Measurements from ENCODE around the gene MYO18B. TPM values are rescaled to one million over a fixed set of nuclear protein-coding genes. Genes with fewer than 3 reads are reported as not detected.

MYO18B gene
- total and polyA plus RNA-seq, 2 donors from 2014 or later, result 0.19 to 0.41 TPM

GRCh38 chr22:25709758-25710157, 32.2 kb upstream of the MYO18B start:
- TF ChIP-seq, protein P1, sequence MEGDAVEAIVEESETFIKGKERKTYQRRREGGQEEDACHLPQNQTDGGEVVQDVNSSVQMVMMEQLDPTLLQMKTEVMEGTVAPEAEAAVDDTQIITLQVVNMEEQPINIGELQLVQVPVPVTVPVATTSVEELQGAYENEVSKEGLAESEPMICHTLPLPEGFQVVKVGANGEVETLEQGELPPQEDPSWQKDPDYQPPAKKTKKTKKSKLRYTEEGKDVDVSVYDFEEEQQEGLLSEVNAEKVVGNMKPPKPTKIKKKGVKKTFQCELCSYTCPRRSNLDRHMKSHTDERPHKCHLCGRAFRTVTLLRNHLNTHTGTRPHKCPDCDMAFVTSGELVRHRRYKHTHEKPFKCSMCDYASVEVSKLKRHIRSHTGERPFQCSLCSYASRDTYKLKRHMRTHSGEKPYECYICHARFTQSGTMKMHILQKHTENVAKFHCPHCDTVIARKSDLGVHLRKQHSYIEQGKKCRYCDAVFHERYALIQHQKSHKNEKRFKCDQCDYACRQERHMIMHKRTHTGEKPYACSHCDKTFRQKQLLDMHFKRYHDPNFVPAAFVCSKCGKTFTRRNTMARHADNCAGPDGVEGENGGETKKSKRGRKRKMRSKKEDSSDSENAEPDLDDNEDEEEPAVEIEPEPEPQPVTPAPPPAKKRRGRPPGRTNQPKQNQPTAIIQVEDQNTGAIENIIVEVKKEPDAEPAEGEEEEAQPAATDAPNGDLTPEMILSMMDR (IDR thresholded peaks at IDR 0.05; ENCODE audit: borderline replicate concordance, extremely low read depth, insufficient read depth), result no peak
- no peak for DNase-seq
- no peak overlapping the region for H3K27ac ChIP-seq (ENCODE audit: low read depth in 2 of 2, low read length in 2 of 2)
- H3K9ac ChIP-seq (ENCODE audit: low read length in 3 of 3), result no peak overlapping the region
- FAIRE-seq, result no peak
- H3K27me3 ChIP-seq (ENCODE audit: control insufficient read depth, insufficient read depth, low read length), result no peaks in the 10 kb centered on the region
- no peaks in the 10 kb centered on the region for H3K4me1 ChIP-seq (ENCODE audit: control insufficient read depth in 2 of 3, insufficient read depth in 2 of 3, low read depth in 1 of 3, low read length in 3 of 3)
- intact Hi-C loops (cut with DNase I), result no loop called here
- H3K36me3 ChIP-seq (ENCODE audit: control insufficient read depth in 2 of 3, insufficient read depth in 3 of 3, low read length in 3 of 3), result no peaks in the 10 kb centered on the region
- H3K4me3 ChIP-seq (ENCODE audit: low read length in 3 of 3), result no peak overlapping the region
- no peaks in the 10 kb centered on the region for H3K9me3 ChIP-seq (ENCODE audit: control insufficient read depth in 2 of 3, insufficient read depth in 1 of 3, low read length in 3 of 3)

DNA sequence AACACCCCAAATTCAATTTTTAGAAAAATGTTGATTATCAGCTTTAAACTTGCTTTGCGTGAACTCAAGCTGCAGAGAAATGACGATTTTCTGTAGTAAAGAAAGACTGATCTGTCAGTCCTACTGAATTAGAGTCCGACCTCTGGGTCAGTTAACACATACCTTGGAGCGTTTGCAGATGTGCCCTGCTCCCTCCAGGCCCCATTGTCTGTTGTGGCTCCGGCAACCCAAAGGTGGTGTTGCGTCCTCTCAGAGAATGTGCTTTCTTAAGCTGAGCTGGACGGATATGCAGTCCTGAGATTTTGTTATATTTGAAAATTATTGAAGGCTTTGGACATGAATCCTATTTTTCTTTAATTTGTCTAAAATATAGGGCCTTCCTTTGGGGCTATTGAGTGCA, 31.5 kb upstream of the MYO18B start:
- Histone ChIP-seq H3K27ac (ENCODE audit: low read depth in 2 of 2, low read length in 2 of 2) (no peak overlapping the region), H3K9me3 (ENCODE audit: control insufficient read depth in 2 of 3, insufficient read depth in 1 of 3, low read length in 3 of 3) (no peaks in the 10 kb centered on the region), H3K27me3 (ENCODE audit: control insufficient read depth, insufficient read depth, low read length) (no peaks in the 10 kb centered on the region), H3K36me3 (ENCODE audit: control insufficient read depth in 2 of 3, insufficient read depth in 3 of 3, low read length in 3 of 3) (no peaks in the 10 kb centered on the region), H3K4me3 (ENCODE audit: low read length in 3 of 3) (no peak overlapping the region), H3K4me1 (ENCODE audit: control insufficient read depth in 2 of 3, insufficient read depth in 2 of 3, low read depth in 1 of 3, low read length in 3 of 3) (no peaks in the 10 kb centered on the region), H3K9ac (ENCODE audit: low read length in 3 of 3) (no peak overlapping the region)
- intact Hi-C loops (cut with DNase I), result no loop called here
- no peak for DNase-seq
- TF ChIP-seq, protein P1 (IDR thresholded peaks at IDR 0.05; ENCODE audit: borderline replicate concordance, extremely low read depth, insufficient read depth), result no peak
- FAIRE-seq, result no peak

GRCh38 chr22:25711491-25711890, 30.5 kb upstream of the MYO18B start:
- intact Hi-C loops (cut with DNase I), result no loop called here
- H3K36me3 ChIP-seq (ENCODE audit: control insufficient read depth in 2 of 3, insufficient read depth in 3 of 3, low read length in 3 of 3), result no peaks in the 10 kb centered on the region
- H3K9me3 ChIP-seq (ENCODE audit: control insufficient read depth in 2 of 3, insufficient read depth in 1 of 3, low read length in 3 of 3), result no peaks in the 10 kb centered on the region
- TF ChIP-seq, protein P1 (IDR thresholded peaks at IDR 0.05; ENCODE audit: borderline replicate concordance, extremely low read depth, insufficient read depth), result no peak
- no peaks in the 10 kb centered on the region for H3K27me3 ChIP-seq (ENCODE audit: control insufficient read depth, insufficient read depth, low read length)
- H3K4me1 ChIP-seq (ENCODE audit: control insufficient read depth in 2 of 3, insufficient read depth in 2 of 3, low read depth in 1 of 3, low read length in 3 of 3), result no peaks in the 10 kb centered on the region
- no peak overlapping the region for H3K9ac ChIP-seq (ENCODE audit: low read length in 3 of 3)
- H3K4me3 ChIP-seq (ENCODE audit: low read length in 3 of 3), result no peak overlapping the region
- no peak overlapping the region for H3K27ac ChIP-seq (ENCODE audit: low read depth in 2 of 2, low read length in 2 of 2)
- no peak for FAIRE-seq
- no peak for DNase-seq
